ENCODE data around the gene RAI1. TPM values are rescaled to one million over a fixed set of nuclear protein-coding genes. Genes with fewer than 3 reads are reported as not detected.

Gene RAI1
- total RNA-seq, 2 donors from 2014 or later: 35.9 to 42.9 TPM

- peaks cover 29% of the 10 kb centered on the region for H3K36me3 ChIP-seq (ENCODE audit: control insufficient read depth, insufficient read depth, low read length)
- H3K4me3 ChIP-seq (ENCODE audit: low read length): no peak overlapping the region
- H3K9ac ChIP-seq (ENCODE audit: extremely low read depth, low read length, poor library complexity, severe bottlenecking): peak overlapping the region; percentile 38
- peak overlapping the region; percentile 30 for H3K27ac ChIP-seq (ENCODE audit: low read depth, low read length)
- H3K27ac Mint-ChIP-seq: no peak overlapping the region
- peaks cover 11% of the 10 kb centered on the region for H3K4me1 ChIP-seq (ENCODE audit: control insufficient read depth, insufficient read depth, low read length)
- DNase-seq: no peak
- H3K9me3 Mint-ChIP-seq: no peaks in the 10 kb centered on the region
- peaks cover 4% of the 10 kb centered on the region for H3K27me3 Mint-ChIP-seq (ENCODE audit: insufficient read depth)
- H3K4me3 Mint-ChIP-seq: no peak overlapping the region
- TF ChIP-seq CTCF (conservative IDR thresholded peaks at IDR 0.05): no peak
- H3K36me3 Mint-ChIP-seq (ENCODE audit: low read depth): peaks cover 12% of the 10 kb centered on the region
- 67 to 68% methylated on average over 11 to 18 of the region's 18 CpGs for WGBS, 2 experiments (ENCODE audit: insufficient coverage in 1 of 2, insufficient read length in 1 of 2)
- no peaks in the 10 kb centered on the region for H3K9me3 ChIP-seq (ENCODE audit: control insufficient read depth, low read length)
- peaks cover 22% of the 10 kb centered on the region for H3K4me1 Mint-ChIP-seq
- H3K27me3 ChIP-seq (ENCODE audit: control insufficient read depth, insufficient read depth, low read length, poor library complexity, severe bottlenecking): no peaks in the 10 kb centered on the region
Measured at GRCh38 chr17:17792037-17792550, 110.8 kb downstream of the RAI1 start.

GRCh38 chr17:17792551-17793377 lies 111.5 kb downstream of the RAI1 start:
- Mint-ChIP-seq H3K27me3 (ENCODE audit: insufficient read depth) (peaks cover 4% of the 10 kb centered on the region), H3K36me3 (ENCODE audit: low read depth) (peaks cover 15% of the 10 kb centered on the region), H3K9me3 (no peaks in the 10 kb centered on the region), H3K4me3 (no peak overlapping the region), H3K27ac (no peak overlapping the region), H3K4me1 (peaks cover 17% of the 10 kb centered on the region)
- Histone ChIP-seq H3K4me3 (ENCODE audit: low read length) (no peak overlapping the region), H3K4me1 (ENCODE audit: control insufficient read depth, insufficient read depth, low read length) (peaks cover 5% of the 10 kb centered on the region), H3K36me3 (ENCODE audit: control insufficient read depth, insufficient read depth, low read length) (peaks cover 33% of the 10 kb centered on the region), H3K27ac (ENCODE audit: low read depth, low read length) (no peak overlapping the region), H3K9ac (ENCODE audit: extremely low read depth, low read length, poor library complexity, severe bottlenecking) (no peak overlapping the region), H3K9me3 (ENCODE audit: control insufficient read depth, low read length) (no peaks in the 10 kb centered on the region), H3K27me3 (ENCODE audit: control insufficient read depth, insufficient read depth, low read length, poor library complexity, severe bottlenecking) (no peaks in the 10 kb centered on the region)
- WGBS, 2 experiments (ENCODE audit: insufficient coverage in 1 of 2, insufficient read length in 1 of 2): 35 to 50% methylated on average over 19 to 35 of the region's 38 CpGs
- TF ChIP-seq CTCF (conservative IDR thresholded peaks at IDR 0.05): no peak
- peak; percentile 90 for DNase-seq

- Mint-ChIP-seq H3K4me1 (peaks cover 15% of the 10 kb centered on the region), H3K27me3 (ENCODE audit: insufficient read depth) (peaks cover 4% of the 10 kb centered on the region), H3K4me3 (no peak overlapping the region), H3K27ac (peak overlapping the region; percentile 58), H3K9me3 (no peaks in the 10 kb centered on the region), H3K36me3 (ENCODE audit: low read depth) (peaks cover 16% of the 10 kb centered on the region)
- H3K4me3 ChIP-seq (ENCODE audit: low read length): no peak overlapping the region
- no peaks in the 10 kb centered on the region for H3K27me3 ChIP-seq (ENCODE audit: control insufficient read depth, insufficient read depth, low read length, poor library complexity, severe bottlenecking)
- H3K9ac ChIP-seq (ENCODE audit: extremely low read depth, low read length, poor library complexity, severe bottlenecking): no peak overlapping the region
- 93 to 94% methylated on average over 21 to 30 of the region's 30 CpGs for WGBS, 2 experiments (ENCODE audit: insufficient coverage in 1 of 2, insufficient read length in 1 of 2)
- no peaks in the 10 kb centered on the region for H3K9me3 ChIP-seq (ENCODE audit: control insufficient read depth, low read length)
- peaks cover 36% of the 10 kb centered on the region for H3K36me3 ChIP-seq (ENCODE audit: control insufficient read depth, insufficient read depth, low read length)
- TF ChIP-seq CTCF (conservative IDR thresholded peaks at IDR 0.05): no peak
- H3K4me1 ChIP-seq (ENCODE audit: control insufficient read depth, insufficient read depth, low read length): peaks cover 4% of the 10 kb centered on the region
- DNase-seq: no peak
- no peak overlapping the region for H3K27ac ChIP-seq (ENCODE audit: low read depth, low read length)
Measured at GRCh38 chr17:17793378-17794214, 112.3 kb downstream of the RAI1 start.

Data from endodermal cell (in vitro differentiated cells).